COR-L47 (cell line): Measurements from ENCODE around the gene USP38.
"Not testable (repeated sequence)": the region's sequence is repeated elsewhere in the genome, so short reads cannot be mapped to it uniquely, and the experiment has no call there.

Source experiments
- DNase-seq: peaks from one replicate; lab custom pipeline; 2025; lab: John Stamatoyannopoulos, UW

USP38 gene, protein sequence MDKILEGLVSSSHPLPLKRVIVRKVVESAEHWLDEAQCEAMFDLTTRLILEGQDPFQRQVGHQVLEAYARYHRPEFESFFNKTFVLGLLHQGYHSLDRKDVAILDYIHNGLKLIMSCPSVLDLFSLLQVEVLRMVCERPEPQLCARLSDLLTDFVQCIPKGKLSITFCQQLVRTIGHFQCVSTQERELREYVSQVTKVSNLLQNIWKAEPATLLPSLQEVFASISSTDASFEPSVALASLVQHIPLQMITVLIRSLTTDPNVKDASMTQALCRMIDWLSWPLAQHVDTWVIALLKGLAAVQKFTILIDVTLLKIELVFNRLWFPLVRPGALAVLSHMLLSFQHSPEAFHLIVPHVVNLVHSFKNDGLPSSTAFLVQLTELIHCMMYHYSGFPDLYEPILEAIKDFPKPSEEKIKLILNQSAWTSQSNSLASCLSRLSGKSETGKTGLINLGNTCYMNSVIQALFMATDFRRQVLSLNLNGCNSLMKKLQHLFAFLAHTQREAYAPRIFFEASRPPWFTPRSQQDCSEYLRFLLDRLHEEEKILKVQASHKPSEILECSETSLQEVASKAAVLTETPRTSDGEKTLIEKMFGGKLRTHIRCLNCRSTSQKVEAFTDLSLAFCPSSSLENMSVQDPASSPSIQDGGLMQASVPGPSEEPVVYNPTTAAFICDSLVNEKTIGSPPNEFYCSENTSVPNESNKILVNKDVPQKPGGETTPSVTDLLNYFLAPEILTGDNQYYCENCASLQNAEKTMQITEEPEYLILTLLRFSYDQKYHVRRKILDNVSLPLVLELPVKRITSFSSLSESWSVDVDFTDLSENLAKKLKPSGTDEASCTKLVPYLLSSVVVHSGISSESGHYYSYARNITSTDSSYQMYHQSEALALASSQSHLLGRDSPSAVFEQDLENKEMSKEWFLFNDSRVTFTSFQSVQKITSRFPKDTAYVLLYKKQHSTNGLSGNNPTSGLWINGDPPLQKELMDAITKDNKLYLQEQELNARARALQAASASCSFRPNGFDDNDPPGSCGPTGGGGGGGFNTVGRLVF

DNA sequence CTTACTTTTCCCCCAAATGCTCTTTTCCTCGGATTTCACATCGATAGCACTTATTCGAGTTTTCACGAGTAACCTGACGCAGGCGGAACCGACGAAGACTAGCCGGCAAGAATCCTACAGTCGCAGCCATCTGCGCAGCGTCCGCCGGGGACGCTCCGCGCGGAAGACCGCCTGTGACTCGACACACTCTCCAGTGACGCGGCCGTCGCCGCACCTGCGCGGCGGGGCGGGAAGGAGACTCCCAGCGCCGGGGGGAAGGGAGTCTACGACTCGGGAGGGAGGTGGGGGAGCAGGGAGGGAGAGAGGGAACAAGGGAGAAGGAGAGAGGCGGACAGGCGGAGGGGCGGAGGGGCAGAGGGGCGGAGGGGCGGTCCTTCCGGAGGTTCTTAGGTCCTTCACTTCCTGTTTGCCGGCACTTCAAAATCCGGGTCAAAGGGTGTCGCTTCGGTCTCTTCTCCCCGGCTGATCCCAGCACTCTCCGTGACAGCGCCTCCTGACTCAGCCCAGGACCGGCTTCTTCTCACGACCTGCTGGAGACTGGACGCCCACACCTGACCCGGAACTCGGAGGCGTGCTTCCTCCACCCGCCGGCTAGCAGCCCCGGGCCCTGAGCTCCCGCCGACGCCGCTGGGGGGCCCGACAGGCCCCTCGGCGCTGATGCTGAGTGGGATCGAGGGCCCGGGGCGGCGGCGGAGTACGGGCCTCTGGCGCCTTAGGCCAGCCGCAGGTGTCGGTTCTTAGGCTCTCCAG, at the start of gene USP38:
TSS of gene USP38 (plus strand) at position 415 of the 750 bp plus-strand sequence. CDS start 534 bp downstream, outside the sequence.
- peak; percentile 95 for DNase-seq

DNA sequence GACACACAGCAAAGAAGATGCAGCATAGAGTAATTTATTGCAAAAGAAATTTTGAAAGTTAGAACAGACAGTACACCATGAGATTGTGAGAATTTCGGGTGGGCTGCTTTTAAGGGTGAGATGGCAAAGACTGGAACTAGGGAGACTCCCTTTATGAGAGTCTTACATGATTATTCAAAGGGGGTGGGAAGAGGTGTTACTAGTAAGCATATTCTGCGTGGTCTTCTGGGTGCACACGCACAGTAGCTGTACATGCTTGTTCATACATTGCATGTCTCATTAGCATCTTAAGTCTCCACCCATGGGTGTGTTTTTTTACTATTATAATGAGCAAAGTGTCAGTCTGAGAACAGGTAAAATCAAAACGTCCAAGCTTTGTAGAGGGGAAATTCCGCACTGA, 49.4 kb upstream of the USP38 start:
- DNase-seq, result no peak

DNA sequence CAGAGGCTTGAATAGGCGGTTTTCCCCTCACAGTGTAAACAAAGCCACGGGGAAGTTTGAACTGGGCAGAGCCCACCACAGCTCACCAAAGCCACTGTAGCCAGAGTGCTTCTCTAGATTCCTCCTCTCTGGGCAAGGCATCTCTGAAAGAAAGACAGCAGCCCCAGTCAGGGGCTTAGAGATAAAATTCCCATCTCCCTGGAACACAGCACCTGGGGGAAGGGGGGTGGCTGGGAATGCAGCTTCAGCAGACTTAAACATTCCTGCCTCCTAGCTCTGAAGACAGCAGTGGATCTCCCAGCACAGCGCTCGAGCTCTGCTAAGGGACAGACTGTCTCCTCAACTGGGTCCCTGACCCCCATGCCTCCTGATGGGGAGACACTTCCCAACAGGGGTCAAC, 44.0 kb upstream of the USP38 start:
- no peak for DNase-seq

DNA sequence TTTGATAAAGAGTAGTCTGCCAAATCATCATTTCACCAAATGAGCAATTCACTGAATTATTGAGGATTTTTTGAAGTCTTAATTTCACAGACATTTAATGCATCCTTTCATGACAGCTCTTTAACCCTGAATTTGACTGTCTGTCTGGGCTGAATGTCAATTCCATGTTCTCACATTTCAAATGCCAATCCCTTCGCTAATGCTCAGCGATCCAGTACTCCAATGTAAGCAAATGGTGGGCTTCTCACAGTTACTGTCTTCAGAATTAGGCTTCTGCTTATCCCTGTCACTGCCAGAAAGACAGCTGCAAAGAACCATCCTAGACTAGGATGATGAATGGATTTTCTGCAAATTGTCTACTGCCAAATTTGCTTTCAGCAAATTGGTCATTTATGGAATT, 36.2 kb upstream of the USP38 start:
- DNase-seq, result no peak

DNA sequence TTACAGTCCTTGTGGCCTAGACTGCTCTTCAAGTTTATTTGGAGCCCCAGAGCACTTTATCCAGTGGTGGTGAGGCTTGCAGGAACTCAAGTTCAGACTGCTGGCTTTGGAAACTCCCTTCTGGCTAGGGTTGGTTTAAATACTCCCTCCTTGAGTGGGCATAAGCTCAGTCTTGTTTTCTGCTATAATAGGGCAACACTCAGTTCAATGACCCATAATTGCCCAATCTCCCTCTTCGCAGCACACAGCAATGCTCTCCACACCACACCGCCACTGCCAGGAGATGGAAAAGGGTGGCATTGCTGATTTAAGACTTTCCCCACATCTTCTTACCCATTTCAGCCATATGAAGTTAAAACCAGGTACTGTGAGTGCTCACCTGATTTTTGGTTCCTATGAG, 27.9 kb upstream of the USP38 start:
- no peak for DNase-seq

DNA sequence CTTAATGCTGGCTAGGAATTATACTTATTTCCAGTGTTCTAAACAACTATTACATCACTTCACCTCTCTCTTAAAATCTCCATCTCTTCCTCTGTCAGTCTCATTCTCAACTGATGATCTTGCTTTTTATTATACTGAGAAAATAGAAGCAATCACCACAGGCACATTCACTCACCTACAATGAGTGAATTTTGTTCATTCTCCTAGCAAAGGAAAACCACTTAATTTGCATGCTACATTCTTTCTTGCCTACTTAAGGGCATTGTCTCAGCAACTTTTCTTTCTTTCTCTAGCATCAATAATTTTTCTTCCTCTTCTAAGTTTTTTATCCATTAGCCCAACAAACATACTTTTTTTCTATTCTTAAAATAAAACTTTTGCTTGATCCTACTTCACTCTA, 21.1 kb upstream of the USP38 start:
- no peak for DNase-seq

DNA sequence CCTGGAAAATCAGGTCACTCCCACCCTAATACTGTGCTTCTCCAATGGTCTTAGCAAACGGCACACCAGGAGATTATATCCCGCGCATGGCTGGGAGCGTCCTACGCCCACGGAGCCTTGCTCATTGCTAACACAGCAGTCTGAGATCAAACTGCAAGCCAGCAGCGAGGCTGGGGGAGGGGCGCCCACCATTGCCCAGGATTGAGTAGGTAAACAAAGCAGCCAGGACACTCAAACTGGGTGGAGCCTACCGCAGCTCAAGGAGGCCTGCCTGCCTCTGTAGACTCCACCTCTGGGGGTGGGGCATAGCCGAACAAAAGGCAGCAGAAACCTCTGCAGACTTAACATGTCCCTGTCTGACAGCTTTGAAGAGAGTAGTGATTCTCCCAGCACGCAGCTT, 18.0 kb upstream of the USP38 start:
- DNase-seq, result not testable (repeated sequence)

DNA sequence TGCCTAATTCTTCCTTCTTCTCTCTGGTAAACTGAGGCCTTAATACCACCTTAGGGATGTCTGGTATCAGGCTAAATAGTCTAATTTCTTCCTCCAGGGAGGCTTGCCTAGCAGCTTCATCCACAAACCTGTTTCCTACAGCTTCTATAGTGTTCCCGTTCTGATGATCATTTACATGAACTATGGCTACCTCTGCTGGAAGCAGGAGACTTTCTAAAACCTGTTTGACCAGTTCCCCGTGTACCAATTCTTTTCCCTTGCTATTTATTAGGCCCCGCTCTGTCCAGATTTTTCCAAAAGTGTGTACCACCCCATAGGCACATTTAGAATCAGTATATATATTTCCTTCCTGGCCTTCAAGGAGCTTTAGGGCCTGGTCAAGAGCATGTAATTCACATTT, 5.8 kb upstream of the USP38 start:
- DNase-seq, result no peak

DNA sequence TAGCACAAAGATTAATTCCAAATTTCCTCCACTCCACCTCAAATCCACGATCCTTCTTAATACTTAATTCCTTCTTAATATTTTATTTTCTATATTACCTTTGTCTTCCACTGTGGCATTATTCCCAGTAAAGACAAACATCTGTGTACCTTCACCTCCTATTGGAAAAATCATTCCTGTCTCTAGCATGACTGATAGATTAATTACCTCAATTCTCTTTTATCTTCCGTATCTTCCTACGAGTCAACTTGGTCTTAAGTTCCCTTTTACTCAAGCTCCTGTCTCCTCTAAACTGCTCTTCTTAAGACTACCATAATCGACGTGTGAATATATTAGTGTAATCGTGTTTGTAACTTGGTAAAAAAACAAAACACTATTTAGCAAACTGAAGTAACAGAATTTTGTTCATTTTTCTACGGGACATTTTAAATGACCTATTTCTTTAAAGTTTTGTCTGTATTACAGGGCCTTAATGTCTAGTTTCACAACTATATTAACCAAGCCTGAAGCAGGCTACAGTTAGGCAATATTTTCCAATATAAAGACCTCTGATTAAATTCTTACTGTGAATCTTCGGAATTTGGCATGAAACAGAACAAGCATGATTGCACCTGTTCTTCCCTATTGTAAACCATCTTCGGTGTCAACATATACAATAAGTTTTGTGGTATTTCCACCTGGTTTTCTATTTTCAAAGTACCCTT, 1.1 kb upstream of the USP38 start:
- no peak for DNase-seq

DNA sequence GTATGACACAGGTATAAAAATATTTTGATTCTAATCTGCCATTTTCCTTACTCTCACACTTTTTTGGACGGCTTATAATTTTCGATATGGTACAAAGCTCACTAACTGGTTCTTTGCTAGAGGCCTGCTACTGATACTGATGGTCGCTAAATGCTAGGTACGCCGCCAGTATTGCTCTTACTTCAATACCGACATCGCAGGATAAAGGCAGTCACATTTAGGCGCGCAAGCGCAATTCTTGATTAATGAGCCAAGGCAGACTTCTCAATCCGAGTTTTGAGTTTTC, 557 bp upstream of the USP38 start:
- peak; percentile 57 for DNase-seq

DNA sequence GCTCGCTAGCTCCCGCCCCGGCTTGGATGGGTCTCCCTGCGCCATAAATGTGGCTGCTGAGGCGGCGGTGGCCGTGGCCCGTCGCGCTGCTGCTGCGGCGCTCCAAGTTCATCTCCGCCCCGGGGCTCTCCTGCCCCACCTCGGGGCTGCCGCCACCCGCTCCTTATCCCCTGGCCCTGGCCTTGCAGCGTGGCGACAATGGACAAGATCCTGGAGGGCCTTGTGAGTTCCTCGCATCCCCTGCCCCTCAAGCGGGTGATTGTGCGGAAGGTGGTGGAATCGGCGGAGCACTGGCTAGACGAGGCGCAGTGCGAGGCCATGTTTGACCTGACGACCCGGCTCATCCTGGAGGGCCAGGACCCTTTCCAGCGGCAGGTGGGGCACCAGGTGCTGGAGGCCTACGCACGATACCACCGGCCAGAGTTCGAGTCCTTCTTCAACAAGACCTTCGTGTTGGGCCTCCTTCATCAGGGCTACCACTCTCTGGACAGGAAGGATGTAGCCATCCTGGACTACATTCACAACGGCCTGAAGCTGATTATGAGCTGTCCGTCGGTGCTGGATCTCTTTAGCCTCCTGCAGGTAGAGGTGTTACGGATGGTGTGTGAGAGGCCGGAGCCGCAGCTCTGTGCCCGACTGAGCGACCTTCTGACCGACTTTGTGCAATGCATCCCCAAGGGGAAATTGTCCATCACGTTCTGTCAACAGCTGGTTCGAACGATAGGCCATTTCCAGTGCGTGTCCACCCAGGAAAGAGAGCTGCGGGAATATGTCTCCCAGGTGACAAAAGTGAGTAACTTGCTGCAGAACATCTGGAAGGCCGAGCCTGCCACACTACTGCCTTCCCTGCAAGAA, 763 bp downstream of the USP38 start:
- DNase-seq, result no peak

DNA sequence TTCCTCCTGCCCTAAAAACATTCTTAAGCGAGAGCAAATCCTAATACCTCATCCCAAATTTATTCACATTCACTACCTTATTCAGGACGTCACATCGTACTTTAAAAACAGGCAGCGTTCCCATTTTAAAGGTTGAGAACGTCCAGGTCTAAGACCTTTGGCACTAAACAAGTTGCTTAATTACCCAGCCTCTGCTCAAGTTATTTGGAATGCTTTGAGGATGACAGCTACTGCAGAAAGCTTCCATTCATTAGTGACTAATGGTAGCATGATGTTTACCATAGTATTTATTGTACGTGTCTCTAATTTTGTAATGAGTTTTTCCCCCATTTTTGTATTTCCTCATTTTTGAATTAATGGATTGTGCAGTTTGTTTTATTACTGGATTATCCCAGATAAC, 1.5 kb downstream of the USP38 start:
- no peak for DNase-seq

DNA sequence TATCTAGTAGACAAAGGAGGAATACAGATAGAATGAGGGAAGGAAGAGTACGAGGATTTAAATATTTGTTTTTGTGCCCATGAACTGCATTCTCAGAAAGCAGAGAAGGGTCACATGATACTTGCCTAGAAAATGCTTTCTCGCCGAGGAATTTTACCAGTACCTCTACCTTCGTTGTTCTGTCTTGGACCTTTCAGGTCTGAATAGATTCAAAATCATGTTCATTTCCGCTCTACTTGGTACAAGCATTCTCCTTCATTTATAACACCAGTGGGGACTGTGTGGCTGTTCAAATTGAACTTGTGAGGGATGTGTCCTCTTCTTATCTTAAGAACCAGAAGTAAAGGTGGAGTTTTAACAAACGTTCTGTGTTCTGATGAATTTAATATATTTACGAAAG, 1.9 kb downstream of the USP38 start:
- DNase-seq, result no peak

DNA sequence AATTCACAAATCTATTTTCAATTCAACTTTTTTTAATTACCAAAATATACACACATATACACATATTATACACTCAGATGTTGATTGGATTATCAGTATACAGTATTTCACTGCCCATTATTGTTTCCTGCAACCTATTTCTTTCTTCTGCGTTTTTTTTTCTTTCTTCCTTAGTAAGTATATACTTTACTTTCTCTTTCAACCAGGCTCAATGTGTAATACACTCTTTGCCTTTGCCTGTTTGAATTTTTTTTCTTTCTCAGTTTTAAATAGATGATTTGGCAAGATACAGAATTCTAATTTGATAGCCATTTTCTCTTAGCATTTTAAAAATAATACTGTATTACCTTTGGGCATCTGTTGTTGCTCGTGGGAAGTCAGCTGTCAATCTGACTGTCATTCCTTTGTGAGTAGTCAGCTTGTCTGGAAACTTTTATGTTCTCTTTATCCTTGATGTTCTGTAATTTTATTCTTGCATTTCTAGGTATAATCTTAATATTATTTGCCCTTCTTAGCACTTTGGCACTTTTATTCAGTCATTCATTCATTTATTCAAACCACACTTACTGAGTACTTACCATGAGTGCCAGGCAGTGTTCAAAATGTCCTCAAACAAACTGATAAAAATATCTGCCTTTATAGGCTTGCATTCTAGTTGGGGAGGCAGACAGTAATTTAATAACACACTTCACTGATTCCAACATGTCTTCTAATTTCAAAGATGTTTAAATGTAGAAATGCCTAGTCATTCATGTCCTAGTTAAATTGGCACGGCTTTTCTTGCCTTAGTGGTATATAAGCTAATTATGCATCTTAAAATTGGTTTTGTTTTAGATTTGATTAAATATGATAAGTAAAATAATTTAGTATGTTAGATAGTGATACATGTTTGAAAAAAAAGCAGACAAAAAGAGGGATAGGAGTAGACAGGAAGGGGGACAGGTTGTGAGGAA, 3.7 kb downstream of the USP38 start:
- no peak for DNase-seq

DNA sequence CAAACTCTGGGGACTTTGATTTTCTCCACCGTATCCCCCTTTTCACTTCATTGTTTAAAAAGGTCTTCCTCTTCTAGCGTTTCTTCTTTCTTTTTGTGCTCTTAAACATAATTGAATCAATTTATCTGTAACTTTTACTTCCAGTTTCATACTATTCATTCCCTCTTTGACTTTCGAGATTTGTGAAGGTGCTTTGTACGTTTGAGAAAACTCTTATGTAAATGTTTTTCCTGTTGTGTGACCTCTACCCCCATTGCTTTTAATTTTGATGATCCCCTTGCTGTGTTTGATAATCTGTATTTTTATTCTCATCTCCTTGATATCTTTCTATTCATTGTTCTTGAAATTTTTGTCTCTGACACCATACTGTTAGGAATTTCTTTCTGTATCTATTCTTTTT, 4.8 kb downstream of the USP38 start:
- no peak for DNase-seq

DNA sequence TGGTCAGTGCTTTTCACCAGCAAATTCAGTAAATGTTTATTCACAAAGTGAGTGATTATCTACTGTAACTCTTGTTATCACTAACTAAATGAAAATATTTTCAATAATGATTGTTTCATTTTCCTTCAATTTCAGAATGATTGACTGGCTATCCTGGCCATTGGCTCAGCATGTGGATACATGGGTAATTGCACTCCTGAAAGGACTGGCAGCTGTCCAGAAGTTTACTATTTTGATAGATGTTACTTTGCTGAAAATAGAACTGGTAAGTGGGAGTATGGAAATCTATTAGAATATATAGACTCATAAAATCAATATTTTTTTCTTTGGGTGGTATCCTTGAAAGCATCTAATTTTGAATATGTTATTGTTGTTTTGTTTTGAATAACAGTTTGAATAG, 10.9 kb downstream of the USP38 start:
- DNase-seq, result peak; percentile 29

DNA sequence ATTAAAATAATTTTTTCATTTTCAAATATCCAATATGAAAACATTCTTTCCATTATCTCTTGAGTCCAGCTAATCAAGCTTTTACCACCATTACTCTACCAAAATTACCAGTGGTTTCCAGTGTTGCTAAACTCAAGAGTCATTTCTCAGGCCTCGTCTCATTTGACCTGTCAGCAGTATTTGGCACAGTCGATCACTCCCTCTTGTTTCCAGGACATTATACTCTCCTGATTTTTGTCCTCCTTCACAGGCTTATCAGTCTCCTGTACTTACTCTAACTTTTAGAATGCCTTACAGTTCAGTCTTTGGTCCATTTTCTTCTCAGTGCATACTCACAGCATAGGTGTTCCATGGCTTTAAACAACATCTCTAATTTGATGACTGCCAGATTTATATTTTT, 11.6 kb downstream of the USP38 start:
- no peak for DNase-seq

DNA sequence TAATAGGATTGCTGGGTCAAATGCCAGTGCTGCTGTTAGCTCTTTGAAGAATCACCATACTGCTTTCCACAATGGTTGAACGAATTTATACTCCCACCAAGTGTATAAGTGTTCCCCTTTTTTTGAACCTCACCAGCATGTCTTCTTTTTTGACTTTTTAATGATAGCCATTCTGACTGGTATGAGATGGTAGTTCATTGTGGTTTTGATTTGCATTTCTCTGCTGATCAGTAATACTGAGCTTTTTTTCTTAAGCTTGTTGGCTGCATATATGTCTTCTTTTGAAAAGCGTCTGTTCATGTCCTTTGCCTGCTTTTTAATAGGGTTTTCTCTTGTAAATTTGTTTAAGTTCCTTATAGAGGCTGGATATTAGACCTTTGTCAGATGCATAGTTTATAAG, 14.8 kb downstream of the USP38 start:
- no peak for DNase-seq

DNA sequence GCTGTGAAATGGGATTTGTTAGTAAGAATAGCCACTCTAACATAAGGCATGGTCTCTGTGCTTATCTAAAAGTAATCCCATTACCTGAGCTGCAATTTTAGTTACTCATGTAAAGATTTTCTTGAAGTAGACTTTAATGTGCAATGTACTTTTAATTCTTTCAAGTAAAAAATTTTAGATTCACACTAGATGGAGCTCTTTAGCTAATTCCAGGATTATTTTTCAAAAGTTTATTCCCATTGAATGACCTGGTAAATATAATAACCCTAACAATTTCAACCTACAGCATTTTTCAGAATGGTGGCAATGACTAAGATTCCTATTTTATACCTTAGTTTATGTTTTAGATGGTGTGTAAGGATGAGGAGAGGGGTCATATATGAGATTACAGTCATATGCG, 18.1 kb downstream of the USP38 start:
- peak; percentile 11 for DNase-seq

DNA sequence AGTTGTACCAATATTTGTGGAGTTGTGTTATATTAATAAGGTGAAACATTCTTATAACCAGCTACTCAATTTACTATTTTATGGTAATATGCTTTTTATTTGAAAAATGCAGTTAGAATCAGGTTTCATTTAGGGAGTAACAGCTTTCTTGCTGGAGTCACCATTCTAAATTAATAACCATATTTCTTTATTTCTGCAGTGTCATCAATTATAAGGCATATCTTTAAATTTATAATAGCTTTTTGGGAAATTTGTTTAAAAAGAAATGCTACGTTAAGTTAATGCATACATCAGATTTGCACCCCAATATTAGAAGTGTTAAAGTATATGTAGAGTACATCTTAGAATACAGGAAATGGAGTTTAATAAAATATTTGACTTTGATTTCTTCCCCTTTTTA, 18.9 kb downstream of the USP38 start:
- DNase-seq, result no peak
